GM18870 (cell line): ENCODE measurements around the gene C19orf12.

Experiments used
- ATAC-seq: cut with Tn5 transposase; IDR thresholded peaks from one replicate; pipeline ENCODE4 v1.9.1; 2021; ENCODE audit warnings: moderate library complexity; ENCODE audit not compliant: unreplicated experiment

C19orf12 gene

GRCh38 chr19:29714953-29715700 lies at the start of gene C19orf12:
C19orf12 (minus strand) TSS chr19:29715261; CDS start chr19:29708413, 6,848 bp downstream.
- ATAC-seq: no peak

- no peak for ATAC-seq
Observed at GRCh38 chr19:29764361-29764760, 49.3 kb upstream of the C19orf12 start.

- no peak for ATAC-seq
Observed at GRCh38 chr19:29763196-29763595, 48.1 kb upstream of the C19orf12 start.

- ATAC-seq: no peak
Observed at GRCh38 chr19:29761575-29762232, 46.6 kb upstream of the C19orf12 start.

- no peak for ATAC-seq
Observed at GRCh38 chr19:29760752-29761502, 45.9 kb upstream of the C19orf12 start.

- no peak for ATAC-seq
Observed at GRCh38 chr19:29759359-29759758, 44.3 kb upstream of the C19orf12 start.

GRCh38 chr19:29758863-29759262 lies 43.8 kb upstream of the C19orf12 start:
- ATAC-seq: no peak

GRCh38 chr19:29757551-29757950 lies 42.5 kb upstream of the C19orf12 start:
- no peak for ATAC-seq

GRCh38 chr19:29753934-29754305 lies 38.9 kb upstream of the C19orf12 start:
- ATAC-seq: no peak

- ATAC-seq: no peak
Observed at GRCh38 chr19:29753190-29753933, 38.3 kb upstream of the C19orf12 start.

- ATAC-seq: no peak
Observed at GRCh38 chr19:29752450-29753025, 37.5 kb upstream of the C19orf12 start.

- no peak for ATAC-seq
Observed at GRCh38 chr19:29751932-29752331, 36.9 kb upstream of the C19orf12 start.

- ATAC-seq: no peak
Observed at GRCh38 chr19:29750001-29750400, 34.9 kb upstream of the C19orf12 start.

- ATAC-seq: no peak
Observed at GRCh38 chr19:29748996-29749849, 34.2 kb upstream of the C19orf12 start.

GRCh38 chr19:29745253-29745652 lies 30.2 kb upstream of the C19orf12 start:
- ATAC-seq: no peak

- no peak for ATAC-seq
Observed at GRCh38 chr19:29743681-29744080, 28.6 kb upstream of the C19orf12 start.

GRCh38 chr19:29741776-29742175 lies 26.7 kb upstream of the C19orf12 start:
- ATAC-seq: no peak

GRCh38 chr19:29741226-29741625 lies 26.2 kb upstream of the C19orf12 start:
- no peak for ATAC-seq

- ATAC-seq: no peak
Observed at GRCh38 chr19:29737461-29738000, 22.5 kb upstream of the C19orf12 start.

GRCh38 chr19:29735829-29736228 lies 20.8 kb upstream of the C19orf12 start:
- ATAC-seq: no peak
